Common myeloid progenitor, CD34-positive (primary cell): ENCODE data around the gene SLC38A8.

Source experiments
- CTCF ChIA-PET: fragments of 350-600 bp; sonication (Branson Sonifier 250); formaldehyde crosslinking; loops from one replicate; lab custom pipeline; 2021; ENCODE audit warnings: antibody characterized with exemption; lab: Charles Lee
- POLR2A ChIA-PET: fragments of 350-600 bp; sonication (Branson Sonifier 250); formaldehyde crosslinking; loops from one replicate; lab custom pipeline; 2021; ENCODE audit warnings: antibody characterized with exemption; lab: Charles Lee
- DNase-seq, 3 donors: peaks; one replicate each; pipeline versions ENCODE4 v3.0.0 to v3.0.0-alpha.2; 2013
- H3K27ac ChIP-seq, 2 experiments: 1 replicate in 1 of 2; 2 replicates in 1 of 2; pipeline ENCODE4 v1.7.0; 2013; ENCODE audit warnings: inconsistent platforms in 2 of 2, low read length in 2 of 2, mild to moderate bottlenecking in 2 of 2, low read depth in 1 of 2, moderate library complexity in 1 of 2; ENCODE audit not compliant: severe bottlenecking in 2 of 2, insufficient read depth in 1 of 2, poor library complexity in 1 of 2
- H3K27me3 ChIP-seq, 5 experiments: replicated peaks in 2 of 5; 1 replicate in 3 of 5; 2 replicates in 2 of 5; pipeline versions ENCODE4 v1.6.1 to v1.7.0; 2013; ENCODE audit warnings: low read length in 4 of 5, mild to moderate bottlenecking in 2 of 5, moderate library complexity in 2 of 5, inconsistent platforms in 1 of 5; ENCODE audit not compliant: insufficient read depth in 5 of 5, control insufficient read depth in 4 of 5
- H3K36me3 ChIP-seq, 4 experiments: 1 replicate in 2 of 4; 2 replicates in 2 of 4; pipeline versions ENCODE4 v1.6.1 to v1.7.0; 2013; ENCODE audit warnings: low read length in 3 of 4, control low read depth in 1 of 4, mild to moderate bottlenecking in 1 of 4; ENCODE audit not compliant: control insufficient read depth in 4 of 4, insufficient read depth in 4 of 4
- H3K4me1 ChIP-seq, 4 experiments: 1 replicate in 3 of 4; 2 replicates in 1 of 4; pipeline versions ENCODE4 v1.6.1 to v1.7.1; 2013; ENCODE audit warnings: low read length in 3 of 4, mild to moderate bottlenecking in 3 of 4, control low read depth in 1 of 4, inconsistent platforms in 1 of 4, moderate library complexity in 1 of 4; ENCODE audit not compliant: control insufficient read depth in 4 of 4, insufficient read depth in 4 of 4; ENCODE audit errors: control extremely low read depth in 1 of 4
- H3K4me3 ChIP-seq, 7 experiments: 1 replicate in 4 of 7; 2 replicates in 3 of 7; pipeline versions ENCODE4 v1.5.1 to v1.7.0; 2013; ENCODE audit warnings: mild to moderate bottlenecking in 7 of 7, low read length in 6 of 7, moderate library complexity in 6 of 7, inconsistent platforms in 2 of 7, low read depth in 2 of 7, control low read depth in 1 of 7; ENCODE audit not compliant: insufficient read depth in 4 of 7, control insufficient read depth in 1 of 7; ENCODE audit errors: extremely low read depth in 1 of 7
- H3K9me3 ChIP-seq, 5 experiments: 1 replicate in 4 of 5; 2 replicates in 1 of 5; pipeline versions ENCODE4 v1.6.1 to v1.7.1; 2013; ENCODE audit warnings: low read length in 4 of 5, mild to moderate bottlenecking in 2 of 5, inconsistent platforms in 1 of 5, low read depth in 1 of 5, moderate library complexity in 1 of 5; ENCODE audit not compliant: control insufficient read depth in 4 of 5, insufficient read depth in 2 of 5; ENCODE audit errors: control extremely low read depth in 1 of 5
- WGBS: methylation state at CpG from one replicate; pipeline ENCODE4 v1.1.5; 2013; ENCODE audit not compliant: insufficient coverage; 5-methylcytosine and 5-hydroxymethylcytosine counted together

Gene SLC38A8

DNA sequence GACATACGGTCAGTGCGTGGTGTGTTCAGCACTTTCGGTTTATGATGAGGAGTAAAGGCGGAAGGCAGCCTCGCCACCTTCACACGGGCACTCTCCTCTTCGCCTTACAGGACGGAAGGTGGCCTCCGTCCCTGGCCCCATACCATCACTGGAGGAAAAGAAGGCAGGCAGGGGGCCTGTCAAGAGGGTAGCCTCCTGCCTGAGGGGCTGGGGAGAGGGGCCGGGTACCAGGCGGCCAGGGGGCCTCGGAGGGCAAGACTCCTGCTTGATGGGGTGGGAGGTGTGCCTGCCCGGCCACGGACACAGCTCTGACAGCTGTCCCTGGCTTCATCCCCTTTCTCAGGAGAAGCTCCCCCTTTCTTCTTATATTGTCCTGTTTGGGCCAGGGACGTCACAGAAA is 15.6 kb upstream of the SLC38A8 start:
- H3K4me3 ChIP-seq: no peak overlapping the region
- POLR2A ChIA-PET: no interaction called here
- no peaks in the 10 kb centered on the region for H3K4me1 ChIP-seq
- CTCF ChIA-PET: interaction anchor here (0.8 to 4.0 kb wide), 6 partner anchors 9 to 104 kb away, joined by 3 to 21 read pairs (median 4); no protein-coding TSS in a partner anchor
- peaks cover 29 to 94% (median 66%) of the 10 kb centered on the region in 4 experiments for H3K36me3 ChIP-seq
- H3K27ac ChIP-seq: no peak overlapping the region
- H3K9me3 ChIP-seq: no peaks in the 10 kb centered on the region
- no peak for DNase-seq
- WGBS: 98% methylated on average over 11 of the region's 15 CpGs
- H3K27me3 ChIP-seq: no peaks in the 10 kb centered on the region

GRCh38 chr16:84056933-84057332 is 14.3 kb upstream of the SLC38A8 start:
- H3K27me3 ChIP-seq: no peaks in the 10 kb centered on the region
- H3K36me3 ChIP-seq: peaks cover 31 to 95% (median 65%) of the 10 kb centered on the region in 4 experiments
- 98% methylated on average over 7 of the region's 7 CpGs for WGBS
- no peaks in the 10 kb centered on the region for H3K9me3 ChIP-seq
- ChIA-PET POLR2A (no interaction called here), CTCF (interaction anchor here (0.8 to 2.2 kb wide), 3 partner anchors 9 to 15 kb away, joined by 3 to 9 read pairs (median 6); no protein-coding TSS in a partner anchor)
- no peak overlapping the region for H3K27ac ChIP-seq
- no peaks in the 10 kb centered on the region for H3K4me1 ChIP-seq
- H3K4me3 ChIP-seq: no peak overlapping the region
- no peak for DNase-seq

DNA sequence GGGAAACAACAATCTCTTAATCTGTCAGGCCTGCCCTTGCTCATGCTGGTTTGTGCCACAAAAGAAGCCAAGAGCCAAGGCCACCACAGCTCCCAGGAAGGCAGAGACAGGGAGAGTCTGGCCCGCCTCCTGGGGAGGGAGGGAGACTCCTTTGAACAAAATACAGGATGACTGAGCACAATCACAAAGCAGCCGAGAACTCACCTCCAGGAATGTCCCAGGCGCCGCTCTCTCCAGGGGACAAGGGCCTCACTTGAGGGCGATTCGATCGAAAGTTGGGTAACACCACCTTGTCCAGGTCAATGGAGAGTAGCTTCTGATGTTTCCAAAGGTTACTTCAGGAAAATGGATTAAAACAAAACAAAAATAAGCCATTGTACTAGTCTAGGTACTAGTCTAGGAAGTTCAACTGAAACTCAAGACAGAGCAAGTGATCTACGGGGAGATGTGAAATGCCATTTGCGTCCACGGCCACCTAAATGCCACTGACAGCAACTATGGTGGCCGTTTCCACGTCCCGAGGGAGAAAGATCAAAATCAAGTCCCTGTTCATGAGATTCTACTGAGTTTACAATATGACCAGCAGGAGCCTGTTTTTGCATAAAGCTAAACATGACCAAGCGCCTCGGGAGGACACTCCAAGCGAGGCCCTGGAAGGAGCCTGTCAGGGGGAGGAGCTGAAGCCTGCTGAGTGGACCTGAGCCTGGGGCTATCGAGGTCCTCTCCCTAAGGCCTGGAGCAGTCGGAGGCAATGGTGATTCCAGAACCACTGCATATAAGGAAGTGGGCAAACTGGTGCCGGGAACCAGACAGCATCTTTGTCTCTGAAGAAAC is 13.4 kb upstream of the SLC38A8 start:
- Histone ChIP-seq H3K27me3 (no peaks in the 10 kb centered on the region), H3K4me1 (no peaks in the 10 kb centered on the region), H3K4me3 (no peak overlapping the region), H3K9me3 (no peaks in the 10 kb centered on the region), H3K27ac (no peak overlapping the region), H3K36me3 (peaks cover 25 to 89% (median 58%) of the 10 kb centered on the region in 4 experiments)
- CTCF ChIA-PET: interaction anchor here (1.0 to 2.2 kb wide), 4 partner anchors 10 to 129 kb away, joined by 3 to 9 read pairs (median 4); no protein-coding TSS in a partner anchor
- DNase-seq: no peak
- WGBS: over 99% methylated on average over 19 of the region's 19 CpGs
- POLR2A ChIA-PET: no interaction called here

DNA sequence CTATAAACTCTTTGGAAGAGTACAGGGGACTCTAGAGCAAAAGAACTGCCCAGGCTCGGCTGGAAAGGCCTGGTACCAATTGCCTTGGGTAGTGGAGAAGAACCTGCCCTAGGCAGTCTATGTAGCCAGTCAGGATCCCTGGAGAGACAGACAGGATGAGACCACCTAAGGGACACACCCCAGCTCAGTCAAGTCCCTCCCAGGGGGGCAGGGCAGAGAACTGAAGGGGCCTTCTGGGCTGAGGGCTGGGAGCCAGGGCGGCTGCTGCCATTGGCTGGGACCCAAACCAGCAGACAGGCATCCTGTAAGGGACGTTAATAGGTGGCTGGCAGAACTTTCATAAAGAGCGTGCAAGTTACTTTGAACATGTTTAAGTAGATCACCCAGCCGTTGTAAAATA is 12.8 kb upstream of the SLC38A8 start:
- Histone ChIP-seq H3K9me3 (no peaks in the 10 kb centered on the region), H3K36me3 (peaks cover 24 to 86% (median 53%) of the 10 kb centered on the region in 4 experiments), H3K4me3 (no peak overlapping the region), H3K27me3 (no peaks in the 10 kb centered on the region), H3K4me1 (no peaks in the 10 kb centered on the region), H3K27ac (no peak overlapping the region)
- DNase-seq: no peak
- POLR2A ChIA-PET: no interaction called here
- CTCF ChIA-PET: interaction anchor here (1.0 to 2.2 kb wide), 4 partner anchors 11 to 128 kb away, joined by 3 to 9 read pairs (median 4); no protein-coding TSS in a partner anchor
- 93% methylated on average over 4 of the region's 5 CpGs for WGBS

GRCh38 chr16:84054916-84055315 is 12.3 kb upstream of the SLC38A8 start:
- no peaks in the 10 kb centered on the region for H3K4me1 ChIP-seq
- ChIA-PET CTCF (interaction anchor here (1.0 to 1.6 kb wide), 3 partner anchors 8 to 97 kb away, joined by 3 to 6 read pairs (median 4); no protein-coding TSS in a partner anchor), POLR2A (no interaction called here)
- DNase-seq: no peak
- no peaks in the 10 kb centered on the region for H3K27me3 ChIP-seq
- 90% methylated on average over 11 of the region's 13 CpGs for WGBS
- no peaks in the 10 kb centered on the region for H3K9me3 ChIP-seq
- H3K36me3 ChIP-seq: peaks cover 23 to 86% (median 51%) of the 10 kb centered on the region in 4 experiments
- H3K4me3 ChIP-seq: no peak overlapping the region
- H3K27ac ChIP-seq: no peak overlapping the region

DNA sequence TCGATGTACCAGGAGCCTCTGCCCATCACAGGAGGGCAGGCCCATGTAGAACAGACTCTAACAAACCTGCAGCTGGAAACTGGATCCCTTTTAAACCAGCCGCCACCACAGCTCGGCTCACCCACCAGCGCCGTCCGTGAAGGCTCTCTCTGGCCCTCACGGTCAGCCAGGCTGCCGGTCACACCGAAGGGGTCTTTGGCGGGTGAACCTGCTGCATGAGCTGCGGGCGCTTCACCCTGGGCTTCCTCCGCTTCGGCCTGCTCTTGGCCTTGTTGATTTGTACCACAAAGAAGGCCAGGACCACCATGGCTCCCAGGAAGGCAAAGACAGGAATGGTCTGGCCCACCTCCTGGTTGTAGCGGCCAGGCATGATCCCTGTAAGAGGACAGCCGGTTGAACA is 11.7 kb upstream of the SLC38A8 start:
- ChIA-PET POLR2A (no interaction called here), CTCF (interaction anchor here (0.8 to 1.6 kb wide), 4 partner anchors 9 to 98 kb away, joined by 3 to 6 read pairs (median 4); no protein-coding TSS in a partner anchor)
- no peak overlapping the region for H3K27ac ChIP-seq
- H3K4me1 ChIP-seq: no peaks in the 10 kb centered on the region
- peaks cover 21 to 84% (median 48%) of the 10 kb centered on the region in 4 experiments for H3K36me3 ChIP-seq
- H3K4me3 ChIP-seq: no peak overlapping the region
- H3K27me3 ChIP-seq: no peaks in the 10 kb centered on the region
- no peaks in the 10 kb centered on the region for H3K9me3 ChIP-seq
- no peak for DNase-seq
- WGBS: 97% methylated on average over 16 of the region's 16 CpGs

- Histone ChIP-seq H3K9me3 (no peaks in the 10 kb centered on the region), H3K27ac (no peak overlapping the region), H3K4me3 (no peak overlapping the region), H3K36me3 (peaks cover 19 to 78% (median 39%) of the 10 kb centered on the region in 4 experiments), H3K27me3 (no peaks in the 10 kb centered on the region), H3K4me1 (no peaks in the 10 kb centered on the region)
- 98% methylated on average over 7 of the region's 13 CpGs for WGBS
- ChIA-PET CTCF (interaction anchor here (1.6 kb wide), 1 partner anchor 10 kb away, joined by 6 read pairs; no protein-coding TSS in a partner anchor), POLR2A (no interaction called here)
- no peak for DNase-seq
Measured at GRCh38 chr16:84053237-84053636, 10.6 kb upstream of the SLC38A8 start.
